OCI-M2 (cell line): Measurements from ENCODE around the gene ATL2.
"Not testable (repeated sequence)": the region's sequence is repeated elsewhere in the genome, so short reads cannot be mapped to it uniquely, and the experiment has no call there.

ENCODE experiments used
- DNase-seq: peaks from one replicate; lab custom pipeline; 2025; ENCODE audit not compliant: unreplicated experiment; lab: John Stamatoyannopoulos, UW

ATL2 gene

DNA sequence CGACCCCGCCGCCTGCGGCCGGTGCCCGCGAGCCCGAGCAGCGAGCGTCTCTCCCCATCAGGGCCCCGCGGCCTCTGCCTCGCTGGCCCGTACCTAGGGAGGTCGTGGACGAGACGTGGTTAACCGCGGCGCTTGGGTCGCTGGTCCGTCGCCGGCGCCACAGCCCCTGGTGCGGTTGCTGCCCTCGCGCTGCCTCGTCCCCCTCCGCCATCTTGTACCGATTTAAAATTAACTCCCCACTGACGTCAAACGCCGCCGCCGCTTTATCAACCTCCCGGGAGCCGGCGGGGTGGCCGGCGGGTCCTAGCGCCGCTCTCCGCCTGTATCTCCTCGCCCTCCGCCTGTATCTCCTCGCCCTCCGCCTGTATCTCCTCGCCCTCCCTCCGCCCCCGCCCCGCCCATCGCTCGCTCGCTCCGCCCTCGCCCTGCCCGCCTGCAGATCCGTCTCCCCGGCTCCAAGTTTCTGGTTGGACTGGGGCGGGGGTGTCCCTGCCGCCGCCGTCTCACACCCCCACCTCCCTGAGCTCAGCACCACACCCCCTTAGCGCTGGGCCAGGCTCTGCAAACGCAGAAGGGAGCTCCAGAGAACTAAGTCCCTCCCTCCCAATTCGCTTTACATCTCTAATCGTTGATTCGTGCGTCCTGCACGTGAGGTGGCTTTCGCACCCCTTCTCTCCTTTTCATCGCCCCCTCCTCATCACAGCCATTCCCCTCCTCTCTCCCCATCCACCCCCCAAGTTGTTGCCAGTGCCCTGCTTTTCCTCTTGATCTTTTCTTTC is at the start of gene ATL2:
Gene ATL2, minus strand, starts transcription at position 224 of the 779 bp plus-strand sequence. Its CDS starts 13 bp downstream, at position 211.
- peak; percentile 52 for DNase-seq

DNA sequence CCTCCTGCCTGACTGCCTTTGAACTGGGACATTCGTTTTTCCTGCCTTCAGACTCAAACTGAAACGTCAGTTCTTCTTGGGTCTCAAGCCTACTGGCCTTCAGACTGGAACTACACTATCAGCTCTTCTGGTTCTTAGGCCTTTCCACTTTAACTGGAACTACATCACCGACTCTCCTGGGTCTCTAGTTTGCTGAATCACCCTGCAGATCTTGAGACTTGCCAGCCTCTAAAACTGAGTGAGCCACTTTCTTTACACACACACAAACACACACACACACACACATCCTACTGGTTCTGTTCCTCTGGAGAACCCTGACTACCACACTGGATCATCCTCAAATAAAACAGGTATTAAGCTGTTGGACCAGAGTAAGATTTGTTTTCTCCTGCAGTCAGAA is 46.7 kb upstream of the ATL2 start:
- no peak for DNase-seq

DNA sequence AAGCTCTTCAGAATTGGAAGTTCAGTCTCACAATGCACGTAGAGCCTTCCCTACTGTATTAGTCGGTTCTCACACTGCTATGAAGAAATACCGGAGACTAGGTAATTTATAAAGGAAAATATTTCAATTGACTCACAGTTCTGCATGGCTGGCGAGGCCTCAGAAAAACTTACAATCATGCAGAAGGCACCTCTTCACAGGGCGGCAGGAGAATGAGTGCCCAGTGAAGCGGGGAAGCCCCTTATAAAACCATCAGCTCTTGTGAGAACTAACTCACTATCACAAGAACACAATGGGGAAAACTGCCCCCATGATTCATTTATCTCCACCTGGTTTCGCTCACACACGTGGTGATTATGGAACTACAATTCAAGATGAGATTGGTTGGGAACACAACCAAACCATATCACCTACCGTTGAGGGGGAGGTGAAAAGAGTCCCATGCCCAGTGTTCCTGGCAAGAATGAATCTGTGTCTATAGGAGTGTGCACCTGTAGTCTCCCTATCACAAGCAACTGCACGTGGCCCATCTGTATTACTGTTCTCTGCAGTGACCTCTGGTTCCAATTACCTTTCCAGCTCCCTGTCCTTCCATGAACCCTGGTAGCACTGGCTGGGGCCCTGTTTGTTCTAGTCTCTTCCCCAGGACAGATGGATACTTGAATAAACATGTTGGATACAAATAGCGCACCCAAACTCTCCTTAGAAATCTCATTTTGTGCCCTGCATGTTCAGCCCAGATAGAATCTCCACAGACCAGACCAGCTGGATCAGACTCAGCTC is 44.4 kb upstream of the ATL2 start:
- no peak for DNase-seq

DNA sequence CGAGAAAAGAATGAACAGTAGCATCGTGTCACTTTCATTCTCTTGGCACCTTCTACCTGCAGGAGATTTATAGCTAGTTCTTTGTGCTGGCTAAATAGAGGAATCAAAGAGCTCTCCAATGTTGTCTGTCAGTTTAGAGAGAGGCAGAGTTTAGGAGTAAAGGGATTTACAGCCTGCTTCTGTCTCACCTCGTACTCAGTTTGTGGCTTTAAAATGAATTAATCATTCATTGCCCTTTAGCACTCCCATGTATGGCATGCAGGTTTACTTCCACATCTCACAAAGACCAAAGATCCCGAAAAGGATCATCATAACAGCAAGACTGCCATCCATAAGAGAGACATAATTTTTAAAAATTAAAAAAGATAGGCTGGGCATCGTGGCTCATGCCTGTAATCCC is 42.4 kb upstream of the ATL2 start:
- DNase-seq, result no peak

DNA sequence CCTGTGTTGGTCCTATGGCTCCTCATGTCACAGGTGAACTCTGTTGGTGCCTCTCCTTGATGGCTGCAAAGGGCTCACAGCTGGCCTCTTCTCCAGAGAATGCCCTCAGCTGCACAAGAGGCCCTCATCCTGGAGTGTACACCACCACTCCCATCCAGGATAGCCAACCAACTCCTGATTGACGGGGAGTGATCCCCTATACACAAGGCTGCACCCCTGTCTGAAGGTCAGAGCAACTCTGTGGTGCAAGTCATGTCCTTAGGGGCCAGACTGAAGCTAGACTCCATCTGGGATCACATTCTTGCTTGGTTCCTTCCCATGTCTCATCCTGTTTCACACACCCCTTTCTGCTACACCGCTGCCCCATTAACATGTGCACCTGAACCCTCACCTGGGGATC is 41.7 kb upstream of the ATL2 start:
- no peak for DNase-seq

DNA sequence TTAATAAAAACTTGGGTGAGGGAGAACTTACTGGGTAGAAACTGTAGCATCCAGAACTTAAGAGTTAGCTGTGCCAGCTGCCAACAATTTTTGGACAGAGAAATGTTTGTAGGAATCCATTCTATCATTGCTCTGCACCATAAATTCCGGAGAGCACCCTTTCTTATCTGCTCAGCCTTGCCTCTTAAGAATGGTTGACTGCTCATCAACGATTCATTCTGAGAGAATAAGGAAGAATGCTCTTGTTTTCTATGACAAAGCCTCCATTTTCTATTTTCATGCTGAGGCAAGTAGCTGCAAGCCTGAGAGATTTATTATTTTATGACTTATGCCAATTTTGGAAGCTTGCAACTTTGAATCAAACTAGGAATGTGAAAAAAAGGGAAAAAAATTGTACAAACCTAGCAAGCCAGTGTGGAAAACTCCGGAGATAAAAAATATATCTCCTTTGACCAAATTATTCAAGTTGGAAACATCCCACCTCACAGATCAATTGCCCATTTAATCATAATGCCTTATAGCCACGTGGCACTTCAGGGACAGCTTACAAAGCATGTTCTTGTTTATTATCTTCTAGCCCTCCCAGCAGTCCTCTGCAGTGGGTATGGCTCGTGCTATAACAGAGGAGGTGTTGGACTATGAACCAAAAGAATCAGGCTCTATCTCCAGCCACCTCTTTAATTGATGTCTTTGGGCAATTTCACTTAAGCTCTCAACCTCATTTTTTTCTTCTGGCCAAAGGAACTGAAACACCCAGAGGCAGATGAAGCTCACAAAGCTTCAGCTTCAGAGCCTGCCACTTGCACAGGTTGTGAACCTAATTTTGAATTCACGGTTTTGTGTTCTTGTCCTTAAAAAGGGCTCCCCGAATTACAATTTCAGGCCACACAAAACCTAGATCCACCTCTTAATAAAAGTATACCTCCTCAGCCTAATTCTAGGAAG is 40.9 kb upstream of the ATL2 start:
- DNase-seq, result no peak

DNA sequence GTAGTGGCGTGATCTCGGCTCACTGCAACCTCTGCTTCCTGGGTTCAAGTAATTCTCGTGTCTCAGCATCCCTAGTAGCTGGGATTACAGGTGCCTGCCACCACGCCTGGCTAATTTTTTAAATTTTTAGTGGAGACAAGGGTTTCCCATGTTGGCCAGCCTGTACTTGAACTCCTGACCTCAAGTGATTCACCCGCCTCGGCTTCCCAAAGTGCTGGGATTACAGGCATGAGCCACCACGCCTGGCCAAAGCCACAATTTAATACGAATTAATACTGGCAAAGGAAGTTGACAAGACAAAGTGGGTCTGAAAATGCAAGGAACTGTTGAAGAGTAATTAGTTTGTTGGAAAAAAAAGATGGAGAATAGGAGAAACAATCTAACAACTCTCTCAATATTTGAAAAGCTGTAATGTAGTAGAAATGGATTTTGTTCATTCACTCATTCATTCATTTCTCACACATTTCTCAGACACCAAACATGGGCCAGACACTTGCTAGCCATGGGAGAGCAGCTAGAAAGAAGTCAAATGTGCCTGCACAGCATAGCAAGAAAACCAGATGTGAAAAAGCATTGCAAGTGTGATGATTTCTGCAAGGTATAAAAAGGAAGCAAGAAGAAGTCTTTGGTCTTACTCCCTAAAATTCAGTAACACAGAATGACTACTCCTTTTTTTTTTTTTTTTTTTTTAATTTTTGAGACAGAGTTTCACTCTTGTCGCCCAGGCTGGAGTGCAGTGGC is 39.4 kb upstream of the ATL2 start:
- no peak for DNase-seq

DNA sequence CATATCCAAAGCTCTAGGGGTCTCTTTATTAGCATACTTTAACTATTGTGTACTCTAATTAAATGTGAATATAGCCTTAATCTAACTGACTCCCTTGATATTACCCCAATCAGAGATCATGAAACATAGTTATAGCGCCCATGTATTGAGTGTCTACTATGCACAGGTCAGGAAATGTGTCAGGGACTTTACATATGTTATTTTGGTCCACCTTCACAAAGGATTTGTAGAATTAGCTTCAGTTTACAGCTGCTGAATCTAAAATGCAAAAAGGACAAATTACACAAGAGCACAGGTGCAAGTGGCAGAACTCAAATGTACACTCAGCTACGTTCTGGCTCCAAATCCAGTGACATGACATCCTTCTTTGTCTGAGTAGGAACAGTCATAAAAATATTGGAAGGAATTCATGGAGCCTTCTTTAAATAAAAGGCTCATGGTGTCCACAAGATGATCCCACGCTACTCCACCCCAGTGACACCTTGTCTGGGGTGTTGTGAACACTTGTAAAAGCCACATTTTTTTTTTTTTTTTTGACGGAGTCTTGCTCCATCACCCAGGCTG is 38.7 kb upstream of the ATL2 start:
- no peak for DNase-seq

DNA sequence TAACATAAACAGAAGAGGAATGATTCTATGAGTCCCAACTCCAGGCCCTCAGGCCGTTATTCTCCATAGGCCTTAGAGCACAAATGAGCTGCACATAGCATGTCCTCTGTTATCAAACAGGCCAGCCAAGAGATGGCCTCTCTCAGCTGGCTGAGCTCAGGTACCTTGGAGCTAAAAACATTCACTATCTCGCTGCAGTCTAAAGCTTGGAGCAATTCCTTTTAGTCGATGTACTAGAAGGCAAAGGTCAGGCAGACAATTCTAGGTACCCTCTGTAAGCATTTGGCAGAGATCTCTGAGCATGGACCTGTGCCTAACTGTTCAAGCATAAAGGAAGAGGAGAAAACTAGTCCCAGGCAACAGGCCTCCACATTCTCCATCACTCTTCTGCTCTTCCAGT is 38.0 kb upstream of the ATL2 start:
- DNase-seq, result no peak

DNA sequence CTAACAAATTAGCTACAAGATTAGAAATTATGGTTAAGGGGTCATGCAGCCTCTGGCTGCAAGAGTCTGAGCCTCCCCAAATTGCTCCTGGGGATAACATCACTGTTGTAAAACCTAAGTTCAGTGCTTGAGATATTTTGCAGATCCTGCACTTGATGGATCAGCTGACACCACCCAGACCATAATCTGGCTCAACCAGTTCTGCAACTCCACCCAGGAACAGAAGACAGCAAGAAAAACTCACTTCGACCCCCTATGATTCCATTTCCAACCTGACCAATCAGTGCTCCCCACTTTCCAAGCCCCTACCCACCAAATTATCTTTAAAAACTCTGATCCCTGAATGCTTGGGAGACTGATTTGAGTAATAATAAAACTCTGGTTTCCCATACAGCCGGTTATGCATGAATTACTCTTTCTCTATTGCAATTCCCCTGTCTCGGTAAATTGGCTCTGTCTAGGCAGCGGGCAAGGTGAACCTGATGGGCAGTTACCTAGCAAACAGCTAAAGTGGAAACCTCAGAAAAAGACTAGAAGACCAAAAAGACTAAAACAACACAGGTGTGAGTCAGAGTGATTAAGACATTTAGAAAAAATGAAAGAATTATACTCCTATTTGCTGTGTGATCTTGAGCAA is 35.3 kb upstream of the ATL2 start:
- DNase-seq, result not testable (repeated sequence)

DNA sequence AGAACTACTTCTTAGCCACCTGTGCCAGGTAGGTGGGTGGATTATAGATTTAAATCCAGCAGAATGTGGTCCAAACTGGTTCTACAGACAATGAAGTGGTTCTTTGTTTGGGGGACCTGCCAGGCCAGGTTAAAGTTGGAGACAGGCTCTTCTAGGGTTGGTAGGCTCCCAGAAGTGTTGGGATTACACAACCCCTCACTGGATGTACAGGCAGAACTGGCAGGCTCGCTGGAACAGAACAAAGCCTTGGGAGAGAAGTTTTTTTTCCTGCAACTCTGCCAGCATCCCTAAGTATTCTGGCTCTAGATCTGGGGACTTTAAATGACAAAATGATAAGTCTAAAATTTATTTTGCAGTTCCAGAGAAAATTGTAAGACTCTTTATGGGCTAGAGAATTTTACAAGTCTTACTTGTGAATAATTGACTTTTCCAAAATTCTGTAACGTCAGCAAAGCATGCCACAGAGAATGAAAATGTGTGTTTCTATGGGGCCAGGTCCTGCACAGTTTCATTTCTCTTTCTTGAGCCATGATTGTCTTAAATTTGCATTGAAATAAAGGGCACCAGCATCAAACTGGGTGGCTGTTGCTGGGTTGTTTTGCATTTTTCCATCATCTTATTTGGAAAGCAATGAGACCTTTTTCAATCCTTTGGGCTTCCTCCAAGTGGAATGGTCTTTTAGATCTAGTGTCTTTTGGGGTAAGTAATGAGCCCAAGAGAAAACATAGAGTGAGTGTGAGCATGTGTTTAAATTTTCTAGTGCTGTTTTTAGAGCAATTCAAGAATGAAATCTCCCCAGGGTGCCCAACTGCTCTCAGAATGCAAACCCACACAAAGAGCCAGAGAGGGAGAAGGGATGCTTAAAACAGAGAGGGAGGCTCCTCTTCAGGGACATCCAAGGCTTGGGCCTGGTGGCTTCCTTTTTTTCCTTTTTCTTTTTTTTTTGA is 32.4 kb upstream of the ATL2 start:
- DNase-seq, result no peak

DNA sequence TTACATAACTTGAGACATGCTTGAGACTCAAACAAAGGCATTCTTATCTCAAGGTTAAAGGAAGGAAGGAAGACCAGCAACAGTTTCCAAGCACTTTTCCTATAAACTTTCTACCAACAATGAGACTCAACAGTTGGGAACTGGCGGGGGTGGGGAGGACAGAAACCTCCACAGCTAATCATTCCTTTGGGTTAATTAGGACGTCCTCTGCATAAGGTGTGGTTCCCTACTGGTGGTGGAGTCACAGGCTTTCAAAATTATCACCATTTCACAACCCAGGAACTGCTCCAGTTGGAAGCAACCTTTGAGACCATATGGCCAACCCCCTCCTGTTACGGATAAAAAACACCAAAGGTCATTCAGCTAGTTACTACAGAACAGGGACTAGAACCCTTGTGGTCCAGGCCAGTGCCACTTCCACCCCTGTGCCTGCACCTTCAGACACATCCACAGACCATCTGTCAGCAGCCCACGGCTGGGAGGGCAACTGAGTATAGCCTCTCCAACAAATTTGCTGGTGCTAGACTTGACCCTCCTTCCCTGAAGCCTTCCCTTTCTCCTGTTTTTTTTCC is 30.1 kb upstream of the ATL2 start:
- DNase-seq, result no peak

DNA sequence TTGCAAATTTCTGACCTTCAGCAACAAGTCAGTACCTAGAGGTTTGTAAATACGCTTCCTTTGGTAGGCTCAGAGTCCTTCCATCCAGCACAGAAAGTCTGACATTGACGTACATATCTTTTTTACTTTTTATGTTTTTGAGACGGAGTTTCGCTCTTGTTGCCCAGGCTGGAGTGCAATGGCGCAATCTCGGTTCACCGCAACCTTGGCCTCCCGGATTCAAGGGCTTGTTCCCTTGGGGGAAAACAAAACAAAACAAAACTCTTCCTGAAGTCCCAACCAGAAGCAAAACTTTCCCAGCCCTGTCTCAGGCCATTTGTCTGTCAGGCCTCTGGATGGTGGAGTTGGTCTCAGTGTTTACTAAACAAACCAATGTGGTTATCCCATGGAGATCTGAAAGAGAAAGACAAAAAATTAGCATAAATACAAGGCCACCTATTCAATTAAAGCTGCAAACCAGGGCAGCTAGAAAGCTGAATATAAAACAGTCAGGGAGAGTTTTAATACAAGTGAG is 29.6 kb upstream of the ATL2 start:
- DNase-seq, result no peak

DNA sequence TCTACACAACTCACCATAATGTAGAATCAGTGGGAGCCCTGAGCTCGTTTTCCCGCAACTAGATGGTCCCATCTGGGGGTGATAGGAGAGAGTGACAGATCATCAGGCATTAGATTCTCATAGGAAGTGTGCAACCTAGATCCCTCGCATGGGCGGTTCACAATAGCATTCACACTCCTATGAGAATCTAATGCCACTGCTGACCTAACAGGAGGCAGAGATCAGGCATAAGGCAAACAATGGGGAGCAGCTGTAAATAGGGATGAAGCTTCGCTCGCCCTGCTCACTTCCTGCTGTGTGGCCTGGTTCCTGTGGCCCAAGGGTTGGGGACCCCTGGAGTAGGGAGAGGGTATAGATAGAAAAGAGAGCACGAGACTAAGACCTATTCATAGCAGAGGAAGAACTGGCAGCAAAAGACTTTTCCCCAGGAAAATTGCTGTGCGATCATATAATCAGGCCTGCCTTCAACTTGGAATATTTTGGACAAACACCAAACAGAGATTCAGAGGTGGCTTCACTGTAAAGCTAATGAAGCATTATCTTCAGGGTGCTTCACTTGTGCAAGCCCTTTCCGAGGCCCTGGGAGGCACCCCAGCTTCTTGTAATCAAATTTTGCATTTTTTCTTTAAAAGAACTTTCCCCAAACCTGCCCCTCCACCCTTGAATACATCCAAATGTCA is 29.0 kb upstream of the ATL2 start:
- no peak for DNase-seq

DNA sequence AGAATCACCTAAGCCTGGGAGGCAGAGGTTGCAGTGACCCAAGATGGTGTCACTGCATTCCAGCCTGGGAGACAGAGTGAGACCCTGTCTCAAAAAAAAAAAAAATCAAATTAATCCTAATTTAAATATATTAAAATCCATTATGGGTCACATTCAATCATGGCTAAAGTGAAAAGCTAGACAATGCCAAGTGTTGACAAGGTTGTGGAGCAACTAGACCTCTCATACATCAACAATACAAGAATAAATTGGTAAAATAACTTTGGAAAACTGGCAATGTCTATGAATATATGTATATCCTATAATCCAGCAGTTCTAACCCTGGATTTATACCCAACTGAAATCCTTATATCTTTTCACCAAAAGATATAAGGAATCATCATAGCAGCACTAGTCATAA is 23.4 kb upstream of the ATL2 start:
- DNase-seq, result no peak

DNA sequence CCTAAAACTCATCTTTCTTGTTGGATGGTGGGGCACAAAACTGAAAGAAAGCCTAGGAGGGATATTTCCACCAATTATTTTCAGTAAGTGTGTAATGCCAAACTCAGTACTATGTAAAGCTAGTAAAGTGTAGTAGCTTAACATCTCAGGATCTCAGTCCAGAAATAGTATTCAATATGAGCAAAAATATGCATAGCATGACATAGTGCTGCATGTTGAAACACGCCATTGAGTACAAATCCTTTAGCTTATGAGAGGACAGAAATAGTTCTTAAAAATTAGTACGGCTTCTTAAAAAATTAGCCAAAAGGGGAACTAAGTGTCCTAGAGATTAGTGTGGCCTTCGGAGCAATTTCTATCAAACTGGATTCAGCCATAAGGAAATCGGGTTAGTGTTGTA is 21.7 kb upstream of the ATL2 start:
- DNase-seq, result no peak

DNA sequence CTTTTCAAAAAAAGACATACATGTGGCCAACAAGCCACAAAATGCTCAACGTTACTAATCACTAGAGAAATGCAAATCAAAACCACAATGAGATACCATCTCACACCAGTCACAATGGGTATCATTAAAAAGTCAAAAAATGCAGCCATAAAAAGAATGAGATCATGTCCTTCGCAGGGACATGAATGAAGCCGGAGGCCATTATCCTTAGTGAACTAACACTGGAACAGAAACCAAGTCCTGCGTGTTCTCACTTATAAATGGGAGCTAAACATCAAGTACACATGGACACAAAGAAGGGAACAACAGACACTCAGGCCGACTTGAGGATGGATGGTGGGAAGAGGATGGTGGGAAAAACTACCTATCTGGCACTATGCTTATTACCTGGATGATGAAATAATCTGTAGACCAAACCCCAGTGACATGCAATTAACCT is 17.8 kb upstream of the ATL2 start:
- no peak for DNase-seq

DNA sequence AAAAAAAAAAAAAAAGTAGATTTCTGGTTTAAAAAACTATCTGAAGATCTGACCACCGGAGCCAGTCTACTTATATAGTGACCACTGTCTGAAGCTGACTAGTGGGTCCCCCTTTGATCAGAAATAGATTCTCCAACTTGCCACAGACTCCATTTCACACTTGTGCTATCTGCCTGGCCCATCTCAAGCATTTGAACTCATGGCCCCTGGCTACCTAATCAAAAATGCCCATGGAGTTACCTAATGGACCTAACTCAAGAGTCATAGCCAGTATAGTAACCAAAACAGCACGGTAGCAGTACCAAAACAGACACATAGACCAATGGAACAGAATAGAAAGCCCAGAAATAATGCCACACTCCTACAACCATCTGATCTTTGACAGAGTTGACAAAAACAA is 17.0 kb upstream of the ATL2 start:
- no peak for DNase-seq
